HG02588 (cell line): ENCODE measurements around the gene GLI1.

Experiments used
- ATAC-seq: cut with Tn5 transposase; IDR thresholded peaks from one replicate; pipeline ENCODE4 v1.9.1; 2021; ENCODE audit warnings: mild to moderate bottlenecking, moderate library complexity; ENCODE audit not compliant: unreplicated experiment

The GLI1 gene

DNA sequence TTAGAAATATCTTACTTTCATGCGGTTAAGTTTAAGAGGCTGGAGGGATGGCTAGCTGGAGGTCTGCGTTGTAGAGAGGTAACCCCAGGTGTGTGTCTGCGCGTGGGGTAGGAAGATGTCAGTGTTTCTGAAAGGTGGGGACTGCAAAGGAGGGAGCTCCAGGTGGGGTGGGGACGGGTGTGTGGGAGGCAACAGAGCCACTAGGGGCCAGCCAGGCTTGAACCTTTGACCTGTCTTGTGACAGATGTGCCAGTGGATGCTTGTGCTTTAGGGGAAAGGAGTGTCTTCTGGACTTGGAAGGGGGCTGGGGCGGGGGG, 841 bp downstream of the GLI1 start:
- ATAC-seq = no peak

DNA sequence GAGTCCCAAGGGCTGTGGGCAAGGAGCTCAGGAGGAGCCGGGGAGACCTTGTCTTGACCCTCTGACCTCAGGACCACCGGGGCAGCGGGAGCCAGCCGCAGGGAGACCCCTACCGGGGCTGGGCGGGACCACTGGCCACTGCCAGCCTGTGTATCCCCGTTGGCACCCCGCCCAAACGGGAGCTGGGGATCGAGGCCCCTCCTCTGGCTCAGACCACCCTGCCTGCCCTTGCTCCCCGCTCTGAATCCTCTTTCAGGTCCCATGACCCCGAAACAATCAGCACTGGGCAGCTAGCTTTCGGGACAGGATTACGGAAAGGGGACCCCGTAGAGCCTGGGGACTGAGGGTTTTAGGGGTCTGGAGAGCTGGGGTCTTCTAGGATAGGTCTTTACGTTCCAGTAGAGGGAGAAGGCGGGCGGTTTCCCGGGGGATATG, 1.3 kb downstream of the GLI1 start:
- no peak for ATAC-seq

DNA sequence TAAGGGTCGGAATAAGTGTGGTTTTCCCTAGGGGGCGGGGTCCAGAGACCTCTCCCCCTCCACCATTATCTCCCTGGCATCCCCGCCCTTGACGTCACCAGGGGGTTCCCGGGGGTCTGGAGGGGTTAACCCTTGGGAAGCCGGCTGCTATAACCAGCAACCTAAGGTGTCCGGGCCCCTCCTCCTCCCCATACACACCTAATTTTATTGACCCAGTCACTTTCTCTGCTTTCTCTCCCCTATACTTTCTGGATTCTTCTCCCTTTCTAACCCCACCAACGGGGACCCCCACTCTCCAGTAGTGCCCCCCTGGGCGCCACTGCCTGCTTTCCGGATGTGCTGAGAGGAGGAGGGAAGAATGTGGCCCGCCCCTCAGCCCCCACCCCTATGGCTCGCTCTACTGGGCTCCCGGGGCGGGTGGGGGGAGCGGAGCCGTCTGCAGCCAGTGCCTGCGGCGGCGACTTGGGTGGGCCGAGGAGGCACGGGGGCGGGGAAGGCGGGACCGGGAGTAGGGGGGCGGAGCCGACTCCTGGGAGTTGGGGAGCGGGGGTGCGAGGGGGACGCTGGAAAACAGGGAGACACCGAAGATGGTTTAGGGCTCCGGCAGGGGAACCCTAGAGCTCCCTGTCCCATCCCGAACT, 1.8 kb downstream of the GLI1 start:
- ATAC-seq = no peak

DNA sequence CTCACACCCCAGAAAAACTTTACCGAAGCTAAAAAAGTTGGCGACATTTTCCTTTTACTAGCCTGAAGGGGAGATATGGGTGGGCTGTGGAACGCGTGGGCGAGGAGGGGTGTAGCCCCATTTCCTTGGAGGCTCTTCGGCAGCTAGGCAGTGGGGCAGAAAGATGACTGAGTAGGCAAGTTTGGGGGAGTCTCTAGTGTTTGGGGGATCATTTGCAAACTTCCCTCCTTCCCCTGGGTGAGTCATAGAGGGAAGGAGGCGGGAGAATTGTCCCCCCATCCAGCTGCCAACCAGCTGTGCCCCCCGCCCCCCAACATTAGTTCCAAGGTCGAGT, 2.3 kb downstream of the GLI1 start:
- ATAC-seq = no peak

DNA sequence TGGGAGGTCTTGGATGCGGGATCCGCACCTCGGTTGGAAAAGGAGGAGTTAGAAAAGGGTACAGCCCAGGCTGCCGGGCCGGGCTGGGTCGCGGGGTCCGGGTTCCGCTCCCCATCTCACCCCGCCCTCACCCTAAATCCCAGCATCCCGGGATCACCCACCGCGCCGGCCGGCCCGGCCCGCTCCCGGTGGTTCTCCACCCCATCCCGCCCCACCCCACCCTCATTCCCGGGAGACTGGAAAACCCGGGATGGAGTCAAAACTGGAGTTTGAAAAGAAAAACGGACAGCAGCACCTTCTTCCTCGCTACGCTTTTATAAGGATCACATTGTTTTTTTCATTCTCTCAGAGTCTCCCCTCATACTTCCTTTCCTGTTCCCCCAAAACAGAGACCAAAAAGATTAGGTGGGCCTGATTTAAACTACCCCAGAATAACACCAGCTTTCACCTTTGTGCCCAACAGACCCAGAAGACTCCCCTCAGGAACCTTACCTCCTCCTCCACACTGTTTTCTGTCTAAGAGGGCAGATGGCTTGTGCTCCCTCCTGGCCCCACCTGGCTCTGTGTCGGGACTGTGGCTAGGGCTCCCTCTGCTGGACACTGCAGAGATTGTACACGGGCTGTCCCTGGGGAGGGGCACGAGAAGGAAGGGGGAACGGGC, 2.8 kb downstream of the GLI1 start:
- peak; percentile 53 for ATAC-seq

DNA sequence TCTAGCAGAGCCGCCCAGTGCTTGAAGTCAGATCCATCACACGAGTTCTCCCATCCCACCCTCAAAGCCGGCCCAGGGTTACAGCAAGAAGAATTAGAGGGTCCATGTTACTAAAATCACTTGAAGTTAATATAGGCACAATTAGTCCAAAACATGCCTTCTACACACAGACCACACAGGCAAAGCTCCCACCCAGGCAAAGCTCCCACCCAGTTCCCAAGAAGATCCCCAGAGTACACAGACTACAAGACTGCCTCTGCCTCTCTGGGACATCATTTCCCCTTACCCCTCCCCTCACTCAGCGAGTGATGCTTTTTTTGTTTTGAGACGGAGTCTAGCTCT, 3.3 kb downstream of the GLI1 start:
- no peak for ATAC-seq

DNA sequence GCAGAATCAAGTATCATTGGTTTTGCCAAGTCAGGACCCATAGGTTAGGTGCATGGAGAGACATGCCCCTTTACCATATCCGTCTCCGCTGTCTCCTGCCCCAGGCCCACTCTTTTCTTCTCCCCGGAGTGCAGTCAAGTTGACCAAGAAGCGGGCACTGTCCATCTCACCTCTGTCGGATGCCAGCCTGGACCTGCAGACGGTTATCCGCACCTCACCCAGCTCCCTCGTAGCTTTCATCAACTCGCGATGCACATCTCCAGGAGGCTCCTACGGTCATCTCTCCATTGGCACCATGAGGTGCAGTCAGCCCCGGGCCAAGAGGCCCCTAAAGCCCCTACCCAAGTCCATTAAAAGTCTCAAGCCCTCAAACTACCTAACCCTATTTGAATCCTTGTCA, 5.0 kb downstream of the GLI1 start:
- ATAC-seq = no peak

DNA sequence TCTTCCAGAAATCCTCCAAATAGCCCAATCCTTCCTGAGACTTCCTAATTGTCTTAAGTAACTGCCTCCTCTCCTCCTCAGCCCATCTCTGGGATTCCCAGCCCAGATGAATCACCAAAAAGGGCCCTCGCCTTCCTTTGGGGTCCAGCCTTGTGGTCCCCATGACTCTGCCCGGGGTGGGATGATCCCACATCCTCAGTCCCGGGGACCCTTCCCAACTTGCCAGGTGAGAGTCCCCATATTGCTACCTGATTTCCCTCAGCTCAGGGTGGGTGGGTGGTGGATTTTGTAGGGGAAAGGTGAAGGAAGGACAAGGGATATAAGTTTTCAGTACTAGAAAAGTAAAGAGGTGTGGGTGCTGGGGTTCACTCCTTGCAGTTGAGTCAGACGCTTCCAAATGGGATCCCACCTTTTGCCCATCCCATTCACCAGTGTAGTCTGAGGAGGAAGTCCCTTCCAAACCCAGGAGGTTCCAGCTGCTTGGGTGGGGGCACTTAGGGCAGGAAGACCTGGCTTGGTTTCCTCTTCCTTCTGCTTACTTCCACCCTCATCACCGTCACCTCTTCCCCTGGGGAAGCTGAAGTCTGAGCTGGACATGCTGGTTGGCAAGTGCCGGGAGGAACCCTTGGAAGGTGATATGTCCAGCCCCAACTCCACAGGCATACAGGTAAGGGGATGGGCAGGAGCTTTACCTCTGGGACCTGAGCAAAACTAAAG, 5.6 kb downstream of the GLI1 start:
- no peak for ATAC-seq

DNA sequence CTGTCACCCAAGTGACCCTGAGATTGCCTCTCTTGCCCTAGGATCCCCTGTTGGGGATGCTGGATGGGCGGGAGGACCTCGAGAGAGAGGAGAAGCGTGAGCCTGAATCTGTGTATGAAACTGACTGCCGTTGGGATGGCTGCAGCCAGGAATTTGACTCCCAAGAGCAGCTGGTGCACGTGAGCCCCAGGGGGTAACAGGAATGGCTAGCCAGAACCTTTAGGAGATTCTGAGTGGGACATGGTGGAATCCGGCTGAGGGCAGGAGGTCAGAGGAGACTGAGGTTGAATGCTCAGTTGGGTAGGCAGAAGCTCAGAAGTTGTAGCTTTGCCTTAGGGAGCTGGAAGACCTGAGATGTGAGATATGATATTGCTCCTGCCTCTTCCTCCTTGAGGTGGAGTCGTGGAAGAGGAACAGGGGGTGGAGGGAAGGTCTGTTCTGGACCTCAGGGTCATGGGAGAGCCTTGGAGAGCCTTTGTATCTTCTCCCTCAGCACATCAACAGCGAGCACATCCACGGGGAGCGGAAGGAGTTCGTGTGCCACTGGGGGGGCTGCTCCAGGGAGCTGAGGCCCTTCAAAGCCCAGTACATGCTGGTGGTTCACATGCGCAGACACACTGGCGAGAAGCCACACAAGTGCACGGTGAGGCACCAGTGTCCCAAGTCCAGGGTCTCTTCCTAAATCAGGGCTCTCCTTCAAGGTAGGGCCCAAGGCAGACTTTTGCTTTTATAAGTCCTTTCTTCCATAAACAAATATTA, 6.3 kb downstream of the GLI1 start:
- ATAC-seq = no peak

DNA sequence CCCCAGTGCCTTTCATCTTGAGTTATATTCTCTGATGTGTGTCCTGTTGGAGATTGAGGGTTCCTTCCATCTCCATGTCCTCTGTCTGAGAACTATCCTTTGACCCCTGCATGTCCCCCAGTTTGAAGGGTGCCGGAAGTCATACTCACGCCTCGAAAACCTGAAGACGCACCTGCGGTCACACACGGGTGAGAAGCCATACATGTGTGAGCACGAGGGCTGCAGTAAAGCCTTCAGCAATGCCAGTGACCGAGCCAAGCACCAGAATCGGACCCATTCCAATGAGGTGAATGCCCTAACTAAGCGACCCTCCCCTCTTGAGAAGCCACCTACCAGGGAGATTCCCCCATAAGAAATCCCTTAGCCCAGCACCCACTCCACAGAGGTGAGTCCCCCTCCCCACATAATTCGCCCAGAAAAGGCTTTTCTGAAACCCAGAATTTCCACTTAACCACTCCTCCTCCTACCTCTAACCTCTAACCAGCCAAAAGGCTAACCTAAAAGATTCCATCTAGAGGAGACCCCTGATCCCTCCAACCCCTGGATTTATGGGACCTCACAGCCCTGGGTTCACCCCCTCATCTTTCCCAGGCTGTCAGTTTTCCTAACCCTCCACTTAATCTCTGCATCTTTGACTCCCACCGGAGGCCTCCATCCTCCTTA, 7.8 kb downstream of the GLI1 start:
- no peak for ATAC-seq

DNA sequence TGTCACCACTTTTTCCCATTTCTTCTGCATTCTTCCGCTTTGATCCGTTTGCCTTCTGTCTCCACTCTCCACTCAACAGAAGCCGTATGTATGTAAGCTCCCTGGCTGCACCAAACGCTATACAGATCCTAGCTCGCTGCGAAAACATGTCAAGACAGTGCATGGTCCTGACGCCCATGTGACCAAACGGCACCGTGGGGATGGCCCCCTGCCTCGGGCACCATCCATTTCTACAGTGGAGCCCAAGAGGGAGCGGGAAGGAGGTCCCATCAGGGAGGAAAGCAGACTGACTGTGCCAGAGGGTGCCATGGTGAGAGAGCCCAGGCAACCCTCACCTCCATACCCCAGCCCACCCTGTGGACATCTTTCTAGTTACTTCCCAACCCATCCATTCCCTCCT, 8.3 kb downstream of the GLI1 start:
- ATAC-seq = no peak

DNA sequence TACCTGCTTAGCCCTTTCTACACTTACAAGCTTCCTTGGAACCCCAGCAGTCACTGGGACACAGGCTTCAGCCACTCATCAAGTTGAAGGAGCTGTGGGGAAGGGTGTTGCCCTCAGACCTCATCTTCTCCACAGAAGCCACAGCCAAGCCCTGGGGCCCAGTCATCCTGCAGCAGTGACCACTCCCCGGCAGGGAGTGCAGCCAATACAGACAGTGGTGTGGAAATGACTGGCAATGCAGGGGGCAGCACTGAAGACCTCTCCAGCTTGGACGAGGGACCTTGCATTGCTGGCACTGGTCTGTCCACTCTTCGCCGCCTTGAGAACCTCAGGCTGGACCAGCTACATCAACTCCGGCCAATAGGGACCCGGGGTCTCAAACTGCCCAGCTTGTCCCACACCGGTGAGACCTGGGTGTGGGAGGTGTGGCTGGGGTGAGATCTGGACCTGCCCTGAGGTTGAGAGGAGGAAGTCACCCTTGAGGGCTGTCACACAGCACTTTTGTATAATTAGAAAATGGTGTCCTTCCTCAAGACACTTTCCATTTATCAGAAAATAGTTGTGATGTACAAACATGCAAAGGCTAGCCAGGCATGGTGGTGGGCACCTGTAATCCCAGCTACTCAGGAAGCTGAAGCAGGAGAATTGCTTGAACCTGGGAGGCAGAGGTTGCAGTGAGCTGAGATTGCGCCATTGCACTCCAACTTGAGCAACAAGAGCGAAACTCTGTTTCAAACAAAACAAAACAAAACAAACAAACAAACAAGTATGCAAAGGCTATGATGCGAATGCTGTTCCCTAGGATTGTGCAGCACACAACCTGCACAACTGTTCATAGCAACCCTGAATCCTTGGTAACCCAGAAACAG, 9.9 kb downstream of the GLI1 start:
- no peak for ATAC-seq

DNA sequence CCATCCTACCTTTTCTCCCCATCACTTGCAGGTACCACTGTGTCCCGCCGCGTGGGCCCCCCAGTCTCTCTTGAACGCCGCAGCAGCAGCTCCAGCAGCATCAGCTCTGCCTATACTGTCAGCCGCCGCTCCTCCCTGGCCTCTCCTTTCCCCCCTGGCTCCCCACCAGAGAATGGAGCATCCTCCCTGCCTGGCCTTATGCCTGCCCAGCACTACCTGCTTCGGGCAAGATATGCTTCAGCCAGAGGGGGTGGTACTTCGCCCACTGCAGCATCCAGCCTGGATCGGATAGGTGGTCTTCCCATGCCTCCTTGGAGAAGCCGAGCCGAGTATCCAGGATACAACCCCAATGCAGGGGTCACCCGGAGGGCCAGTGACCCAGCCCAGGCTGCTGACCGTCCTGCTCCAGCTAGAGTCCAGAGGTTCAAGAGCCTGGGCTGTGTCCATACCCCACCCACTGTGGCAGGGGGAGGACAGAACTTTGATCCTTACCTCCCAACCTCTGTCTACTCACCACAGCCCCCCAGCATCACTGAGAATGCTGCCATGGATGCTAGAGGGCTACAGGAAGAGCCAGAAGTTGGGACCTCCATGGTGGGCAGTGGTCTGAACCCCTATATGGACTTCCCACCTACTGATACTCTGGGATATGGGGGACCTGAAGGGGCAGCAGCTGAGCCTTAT, 10.8 kb downstream of the GLI1 start:
- ATAC-seq = no peak

DNA sequence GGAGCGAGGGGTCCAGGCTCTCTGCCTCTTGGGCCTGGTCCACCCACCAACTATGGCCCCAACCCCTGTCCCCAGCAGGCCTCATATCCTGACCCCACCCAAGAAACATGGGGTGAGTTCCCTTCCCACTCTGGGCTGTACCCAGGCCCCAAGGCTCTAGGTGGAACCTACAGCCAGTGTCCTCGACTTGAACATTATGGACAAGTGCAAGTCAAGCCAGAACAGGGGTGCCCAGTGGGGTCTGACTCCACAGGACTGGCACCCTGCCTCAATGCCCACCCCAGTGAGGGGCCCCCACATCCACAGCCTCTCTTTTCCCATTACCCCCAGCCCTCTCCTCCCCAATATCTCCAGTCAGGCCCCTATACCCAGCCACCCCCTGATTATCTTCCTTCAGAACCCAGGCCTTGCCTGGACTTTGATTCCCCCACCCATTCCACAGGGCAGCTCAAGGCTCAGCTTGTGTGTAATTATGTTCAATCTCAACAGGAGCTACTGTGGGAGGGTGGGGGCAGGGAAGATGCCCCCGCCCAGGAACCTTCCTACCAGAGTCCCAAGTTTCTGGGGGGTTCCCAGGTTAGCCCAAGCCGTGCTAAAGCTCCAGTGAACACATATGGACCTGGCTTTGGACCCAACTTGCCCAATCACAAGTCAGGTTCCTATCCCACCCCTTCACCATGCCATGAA, 11.5 kb downstream of the GLI1 start:
- ATAC-seq = no peak

DNA sequence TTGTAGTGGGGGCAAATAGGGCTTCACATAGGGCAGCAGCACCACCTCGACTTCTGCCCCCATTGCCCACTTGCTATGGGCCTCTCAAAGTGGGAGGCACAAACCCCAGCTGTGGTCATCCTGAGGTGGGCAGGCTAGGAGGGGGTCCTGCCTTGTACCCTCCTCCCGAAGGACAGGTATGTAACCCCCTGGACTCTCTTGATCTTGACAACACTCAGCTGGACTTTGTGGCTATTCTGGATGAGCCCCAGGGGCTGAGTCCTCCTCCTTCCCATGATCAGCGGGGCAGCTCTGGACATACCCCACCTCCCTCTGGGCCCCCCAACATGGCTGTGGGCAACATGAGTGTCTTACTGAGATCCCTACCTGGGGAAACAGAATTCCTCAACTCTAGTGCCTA, 12.1 kb downstream of the GLI1 start:
- no peak for ATAC-seq

DNA sequence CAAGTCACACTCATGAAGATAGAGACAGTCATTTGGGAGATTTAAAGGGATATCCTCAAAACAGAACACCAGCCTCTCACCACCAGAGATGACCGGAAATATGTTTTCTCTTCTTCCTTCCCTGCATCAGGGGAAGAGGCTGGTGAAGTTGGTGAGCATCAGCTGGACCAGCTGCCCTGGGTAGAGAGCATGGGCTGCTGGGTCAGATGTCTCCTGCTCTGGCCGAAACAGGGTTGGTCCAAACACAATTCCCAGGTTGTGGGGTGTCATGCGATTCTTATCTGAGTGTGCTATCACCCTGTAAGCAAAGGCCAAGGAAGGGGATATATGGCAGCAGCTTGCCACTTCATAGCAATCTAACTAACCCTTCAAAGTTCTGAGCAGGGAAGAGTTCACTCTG, 12.8 kb downstream of the GLI1 start:
- no peak for ATAC-seq

DNA sequence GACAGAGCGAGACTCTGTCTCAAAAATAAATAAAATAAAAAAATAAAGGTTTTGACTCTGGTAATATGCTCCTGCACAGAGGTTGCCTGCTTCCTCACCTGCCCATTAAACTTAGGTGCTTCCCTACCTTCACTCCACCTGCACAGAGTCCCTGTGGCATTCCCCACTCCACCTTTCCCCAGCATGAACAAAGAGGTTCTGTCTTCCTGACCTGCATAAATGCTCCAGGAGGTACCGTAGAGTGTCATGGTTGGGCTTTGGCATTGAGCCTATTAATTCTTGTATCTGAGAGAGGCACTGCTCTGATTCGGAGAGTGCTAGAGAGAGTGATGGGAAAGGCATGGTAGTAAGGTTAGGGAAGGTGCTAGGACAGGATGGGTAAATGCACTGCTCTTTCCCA, 13.8 kb downstream of the GLI1 start:
- ATAC-seq = no peak

DNA sequence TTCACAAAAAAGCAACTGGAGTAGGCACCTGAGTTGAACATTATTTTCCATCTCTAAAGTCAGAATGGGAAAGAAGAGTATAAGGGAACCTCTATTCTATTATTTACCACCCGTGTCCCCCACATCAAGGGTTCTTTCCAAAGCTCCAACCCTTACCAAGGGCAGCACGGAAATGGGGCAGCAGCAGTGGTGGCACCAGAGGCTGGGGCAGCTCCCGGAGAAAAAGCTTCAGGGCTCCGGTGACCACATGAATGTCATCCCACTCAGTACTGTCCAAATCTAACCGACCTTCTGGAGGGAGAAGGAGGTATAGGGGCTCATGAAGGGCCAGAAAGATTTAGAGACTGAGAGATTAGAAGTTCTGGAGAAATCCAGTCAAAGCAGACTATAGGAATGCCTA, 14.3 kb downstream of the GLI1 start:
- ATAC-seq = no peak

DNA sequence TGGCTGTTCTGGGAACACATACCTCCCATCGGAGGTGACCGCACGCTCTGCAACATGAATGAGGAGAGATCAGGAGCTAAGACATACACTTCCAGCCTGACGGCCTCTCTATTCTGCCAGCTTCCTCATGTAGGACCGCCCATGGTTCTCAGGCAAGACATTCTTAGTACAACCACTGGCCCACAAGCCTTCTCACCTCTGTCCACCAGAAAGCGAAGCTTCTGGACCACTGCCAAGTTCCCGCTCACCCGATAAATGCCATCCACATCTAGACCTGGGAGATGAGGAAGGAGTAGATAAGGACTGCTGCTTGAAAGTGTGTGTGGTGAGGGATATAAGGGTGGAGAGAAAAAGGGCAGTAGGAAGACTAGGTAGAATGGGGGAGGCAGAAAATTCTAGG, 14.8 kb downstream of the GLI1 start:
- ATAC-seq = no peak
